Measurements from ENCODE around the gene UQCRFS1. TPM values are rescaled to one million over a fixed set of nuclear protein-coding genes. Genes with fewer than 3 reads are reported as not detected.
"Not testable (repeated sequence)": the region's sequence is repeated elsewhere in the genome, so short reads cannot be mapped to it uniquely, and the experiment has no call there.

The UQCRFS1 gene
- total RNA-seq, 1 donor from 2014 or later: 39.2 TPM

DNA sequence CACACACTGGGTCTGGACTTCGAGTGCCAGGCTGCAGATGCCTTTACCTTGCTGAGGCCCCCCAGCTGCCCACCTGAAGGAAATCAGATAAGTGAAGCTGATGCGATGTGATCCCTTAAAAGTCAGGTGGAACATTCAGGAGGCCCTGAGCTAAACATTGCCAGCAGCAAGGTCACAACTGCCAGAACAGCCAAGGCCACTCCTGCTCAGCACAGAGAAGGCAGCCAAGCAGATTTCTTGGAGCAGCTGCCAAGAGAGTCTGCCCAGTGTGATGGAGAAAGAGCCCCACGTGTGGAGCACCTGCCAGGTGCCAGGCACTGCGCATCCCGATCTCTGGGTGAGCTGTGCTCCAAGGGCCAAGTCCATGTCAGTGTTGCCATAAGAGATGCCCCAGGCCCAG lies 20.6 kb upstream of the UQCRFS1 start:
- no peak overlapping the region for H3K27ac ChIP-seq
- no peak overlapping the region for H3K4me2 ChIP-seq
- TF ChIP-seq EZH2 (IDR thresholded peaks at IDR 0.05) (no peak), EZH2phosphoT487 (IDR thresholded peaks at IDR 0.05) (no peak)
- TF ChIP-seq, protein P1, sequence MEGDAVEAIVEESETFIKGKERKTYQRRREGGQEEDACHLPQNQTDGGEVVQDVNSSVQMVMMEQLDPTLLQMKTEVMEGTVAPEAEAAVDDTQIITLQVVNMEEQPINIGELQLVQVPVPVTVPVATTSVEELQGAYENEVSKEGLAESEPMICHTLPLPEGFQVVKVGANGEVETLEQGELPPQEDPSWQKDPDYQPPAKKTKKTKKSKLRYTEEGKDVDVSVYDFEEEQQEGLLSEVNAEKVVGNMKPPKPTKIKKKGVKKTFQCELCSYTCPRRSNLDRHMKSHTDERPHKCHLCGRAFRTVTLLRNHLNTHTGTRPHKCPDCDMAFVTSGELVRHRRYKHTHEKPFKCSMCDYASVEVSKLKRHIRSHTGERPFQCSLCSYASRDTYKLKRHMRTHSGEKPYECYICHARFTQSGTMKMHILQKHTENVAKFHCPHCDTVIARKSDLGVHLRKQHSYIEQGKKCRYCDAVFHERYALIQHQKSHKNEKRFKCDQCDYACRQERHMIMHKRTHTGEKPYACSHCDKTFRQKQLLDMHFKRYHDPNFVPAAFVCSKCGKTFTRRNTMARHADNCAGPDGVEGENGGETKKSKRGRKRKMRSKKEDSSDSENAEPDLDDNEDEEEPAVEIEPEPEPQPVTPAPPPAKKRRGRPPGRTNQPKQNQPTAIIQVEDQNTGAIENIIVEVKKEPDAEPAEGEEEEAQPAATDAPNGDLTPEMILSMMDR (IDR thresholded peaks at IDR 0.05): no peak
- Mint-ChIP-seq H3K27ac (no peak overlapping the region), H3K4me1 (no peaks in the 10 kb centered on the region), H3K36me3 (no peaks in the 10 kb centered on the region), H3K4me3 (no peak overlapping the region), H3K9me3 (no peaks in the 10 kb centered on the region), H3K27me3 (ENCODE audit: insufficient read depth, low read depth) (peaks cover 6% of the 10 kb centered on the region)
- no peaks in the 10 kb centered on the region for H3K79me2 ChIP-seq (ENCODE audit: low read depth)
- no peaks in the 10 kb centered on the region for H3K4me1 ChIP-seq
- no peak overlapping the region for H3K9ac ChIP-seq
- no peaks in the 10 kb centered on the region for H3F3A ChIP-seq (ENCODE audit: low read depth)
- H4K20me1 ChIP-seq (ENCODE audit: low read depth): no peaks in the 10 kb centered on the region
- H3K27me3 ChIP-seq: no peaks in the 10 kb centered on the region
- no peak overlapping the region for H3K4me3 ChIP-seq
- DNase-seq (ENCODE audit: low spot score): no peak
- H3K9me3 ChIP-seq (ENCODE audit: low read depth): no peaks in the 10 kb centered on the region
- H3K36me3 ChIP-seq: no peaks in the 10 kb centered on the region
- no peak overlapping the region for H2AFZ ChIP-seq (replicated peaks)

GRCh38 chr19:29232315-29232852 lies 19.4 kb upstream of the UQCRFS1 start:
- H3K27me3 ChIP-seq: no peaks in the 10 kb centered on the region
- no peaks in the 10 kb centered on the region for H3K4me1 ChIP-seq
- H3K36me3 ChIP-seq: no peaks in the 10 kb centered on the region
- Mint-ChIP-seq H3K27ac (no peak overlapping the region), H3K27me3 (ENCODE audit: insufficient read depth, low read depth) (peaks cover 6% of the 10 kb centered on the region), H3K4me1 (no peaks in the 10 kb centered on the region), H3K36me3 (no peaks in the 10 kb centered on the region), H3K4me3 (no peak overlapping the region), H3K9me3 (no peaks in the 10 kb centered on the region)
- TF ChIP-seq EZH2 (IDR thresholded peaks at IDR 0.05) (no peak), EZH2phosphoT487 (IDR thresholded peaks at IDR 0.05) (no peak)
- TF ChIP-seq, protein P1 (IDR thresholded peaks at IDR 0.05): no peak
- H3K4me3 ChIP-seq: no peak overlapping the region
- H3K9me3 ChIP-seq (ENCODE audit: low read depth): no peaks in the 10 kb centered on the region
- H3K4me2 ChIP-seq: no peak overlapping the region
- no peaks in the 10 kb centered on the region for H3K79me2 ChIP-seq (ENCODE audit: low read depth)
- no peak for DNase-seq (ENCODE audit: low spot score)
- no peak overlapping the region for H3K9ac ChIP-seq
- no peak overlapping the region for H3K27ac ChIP-seq
- no peaks in the 10 kb centered on the region for H3F3A ChIP-seq (ENCODE audit: low read depth)
- H2AFZ ChIP-seq (replicated peaks): no peak overlapping the region
- H4K20me1 ChIP-seq (ENCODE audit: low read depth): no peaks in the 10 kb centered on the region

GRCh38 chr19:29231306-29231705 lies 18.4 kb upstream of the UQCRFS1 start:
- not testable (repeated sequence) for H3K4me3 ChIP-seq; DNase-seq (ENCODE audit: low spot score); H3F3A ChIP-seq (ENCODE audit: low read depth); H3K36me3 Mint-ChIP-seq; H3K27ac ChIP-seq; H3K4me1 ChIP-seq; H3K27me3 ChIP-seq; H3K27me3 Mint-ChIP-seq (ENCODE audit: insufficient read depth, low read depth); H3K27ac Mint-ChIP-seq; H2AFZ ChIP-seq (replicated peaks); H3K9me3 Mint-ChIP-seq; H3K9ac ChIP-seq; H3K79me2 ChIP-seq (ENCODE audit: low read depth); H3K4me2 ChIP-seq; H3K9me3 ChIP-seq (ENCODE audit: low read depth); H3K4me3 Mint-ChIP-seq; H3K4me1 Mint-ChIP-seq; H3K36me3 ChIP-seq; H4K20me1 ChIP-seq (ENCODE audit: low read depth)

DNA sequence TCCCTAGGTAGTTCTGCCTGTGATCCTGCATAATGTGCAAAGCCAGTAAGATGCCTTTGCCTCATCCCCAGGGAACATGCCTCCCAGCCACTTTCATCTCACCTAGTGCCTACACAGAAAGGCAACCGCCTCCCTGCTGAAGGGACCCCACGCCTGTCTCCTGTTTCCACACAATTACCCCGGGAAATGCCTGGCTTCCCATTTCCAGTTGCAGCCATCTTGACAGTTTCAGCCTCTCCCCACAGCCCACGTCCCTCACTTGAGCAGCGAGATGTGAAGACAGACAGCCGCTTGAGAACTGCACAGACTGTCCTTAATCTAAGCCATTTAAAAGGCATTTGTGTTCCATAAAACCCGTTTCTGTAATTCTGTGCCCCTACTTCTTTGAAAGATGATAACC lies 4.7 kb upstream of the UQCRFS1 start:
- peaks cover 6% of the 10 kb centered on the region for H3K27me3 Mint-ChIP-seq (ENCODE audit: insufficient read depth, low read depth)
- H3K4me3 ChIP-seq: no peak overlapping the region
- H3K4me1 Mint-ChIP-seq: no peaks in the 10 kb centered on the region
- no peaks in the 10 kb centered on the region for H3K4me1 ChIP-seq
- no peak overlapping the region for H3K4me3 Mint-ChIP-seq
- no peaks in the 10 kb centered on the region for H3F3A ChIP-seq (ENCODE audit: low read depth)
- H3K9ac ChIP-seq: no peak overlapping the region
- H3K27ac Mint-ChIP-seq: no peak overlapping the region
- H2AFZ ChIP-seq (replicated peaks): no peak overlapping the region
- H3K9me3 Mint-ChIP-seq: no peaks in the 10 kb centered on the region
- H3K36me3 Mint-ChIP-seq: no peaks in the 10 kb centered on the region
- DNase-seq (ENCODE audit: low spot score): no peak
- no peaks in the 10 kb centered on the region for H4K20me1 ChIP-seq (ENCODE audit: low read depth)
- no peak overlapping the region for H3K27ac ChIP-seq
- no peaks in the 10 kb centered on the region for H3K9me3 ChIP-seq (ENCODE audit: low read depth)
- no peak overlapping the region for H3K4me2 ChIP-seq
- no peaks in the 10 kb centered on the region for H3K36me3 ChIP-seq
- TF ChIP-seq, protein P1 (IDR thresholded peaks at IDR 0.05): no peak
- TF ChIP-seq EZH2phosphoT487 (IDR thresholded peaks at IDR 0.05): no peak
- TF ChIP-seq EZH2 (IDR thresholded peaks at IDR 0.05): no peak
- H3K27me3 ChIP-seq: no peaks in the 10 kb centered on the region
- peaks cover 6% of the 10 kb centered on the region for H3K79me2 ChIP-seq (ENCODE audit: low read depth)
